ENCODE data around the gene SEC11C.

SEC11C gene

DNA sequence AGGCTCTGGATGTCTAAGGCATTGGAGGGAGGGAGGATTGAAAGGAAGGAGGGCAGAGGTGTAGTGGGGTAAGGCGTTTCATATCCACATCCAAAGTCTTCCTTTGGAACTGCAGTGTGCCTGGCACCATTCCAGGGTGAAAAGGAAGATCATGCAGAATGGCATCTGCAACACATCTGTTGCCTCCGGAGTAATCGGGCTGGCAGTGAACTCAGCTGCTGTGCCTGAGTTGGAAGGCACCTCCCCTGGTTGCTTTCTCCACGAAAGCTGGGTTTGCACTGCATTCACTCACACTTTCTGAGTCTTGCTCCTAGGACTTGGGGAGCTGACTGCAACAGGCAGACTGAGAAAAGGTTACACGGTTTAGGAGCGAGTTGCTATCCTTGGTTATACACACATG lies 30.3 kb upstream of the SEC11C start:
- no peak for TF ChIP-seq CTCF (IDR thresholded peaks at IDR 0.05; ENCODE audit: low read length, missing control alignments)
- DNase-seq (ENCODE audit: low read depth): no peak

GRCh38 chr18:59114160-59114559 lies 25.5 kb upstream of the SEC11C start:
- TF ChIP-seq CTCF (IDR thresholded peaks at IDR 0.05; ENCODE audit: low read length, missing control alignments): no peak
- no peak for DNase-seq (ENCODE audit: low read depth)
- no peak overlapping the region for H3K4me3 ChIP-seq (replicated peaks; ENCODE audit: low read depth, low read length)

More for the DNA sequence above, 30.3 kb upstream of the SEC11C start:
- H3K4me3 ChIP-seq (replicated peaks; ENCODE audit: low read depth, low read length): no peak overlapping the region

DNA sequence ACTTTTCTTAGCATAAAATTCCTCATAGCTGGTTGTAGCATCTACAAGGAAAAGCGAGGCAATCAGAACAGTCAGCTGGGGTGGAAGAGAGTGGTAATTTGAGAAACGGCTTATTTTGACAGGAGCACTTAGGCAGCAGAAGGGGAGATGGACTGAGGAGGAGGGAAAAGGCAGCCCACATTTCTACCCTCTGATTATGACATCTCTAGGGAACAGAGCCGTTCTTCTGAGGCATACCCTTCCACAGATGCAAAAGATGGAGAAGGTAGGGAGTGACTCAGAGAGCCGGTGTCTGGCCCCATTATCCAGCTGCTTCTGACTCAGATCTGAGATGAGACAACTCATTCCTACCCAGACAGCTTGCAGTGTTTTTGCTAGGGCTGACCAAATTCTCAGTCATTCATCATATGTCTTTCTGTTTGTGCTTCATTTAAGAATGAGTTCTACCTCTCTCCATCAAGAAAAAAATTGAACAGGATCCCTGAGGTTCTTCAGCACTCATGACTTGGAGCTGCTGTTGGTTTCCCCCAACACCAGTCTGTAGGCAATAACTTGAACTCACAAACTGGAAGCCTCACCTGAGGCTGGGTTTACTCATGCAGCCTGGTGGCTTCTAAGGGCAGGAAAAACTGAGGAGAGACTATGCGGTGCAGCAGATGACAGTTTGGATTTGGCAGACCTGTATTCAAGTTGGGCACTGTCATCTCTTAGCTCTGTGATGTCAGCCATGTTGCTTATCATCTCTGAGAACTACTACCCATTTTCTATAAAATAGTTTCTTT lies 15.9 kb upstream of the SEC11C start:
- TF ChIP-seq CTCF (IDR thresholded peaks at IDR 0.05; ENCODE audit: low read length, missing control alignments): no peak
- peak; percentile 62 for DNase-seq (ENCODE audit: low read depth)
- H3K4me3 ChIP-seq (replicated peaks; ENCODE audit: low read depth, low read length): no peak overlapping the region

DNA sequence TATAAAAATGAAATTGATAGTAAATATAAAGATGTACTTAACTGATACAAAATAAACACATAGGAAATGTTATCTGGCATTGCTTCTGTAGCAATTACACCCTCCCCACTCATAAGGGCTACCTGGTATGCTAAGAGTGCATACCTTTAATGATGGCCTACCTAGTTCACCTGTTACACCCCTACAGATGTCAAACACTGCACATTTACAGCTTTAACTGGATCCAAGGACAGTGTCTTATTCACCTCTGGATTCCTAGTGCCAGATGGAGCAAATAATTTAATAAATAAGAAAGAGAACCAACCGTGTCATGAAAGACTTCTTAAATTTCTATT lies 15.3 kb upstream of the SEC11C start:
- H3K4me3 ChIP-seq (replicated peaks; ENCODE audit: low read depth, low read length): no peak overlapping the region
- TF ChIP-seq CTCF (IDR thresholded peaks at IDR 0.05; ENCODE audit: low read length, missing control alignments): no peak
- no peak for DNase-seq (ENCODE audit: low read depth)

DNA sequence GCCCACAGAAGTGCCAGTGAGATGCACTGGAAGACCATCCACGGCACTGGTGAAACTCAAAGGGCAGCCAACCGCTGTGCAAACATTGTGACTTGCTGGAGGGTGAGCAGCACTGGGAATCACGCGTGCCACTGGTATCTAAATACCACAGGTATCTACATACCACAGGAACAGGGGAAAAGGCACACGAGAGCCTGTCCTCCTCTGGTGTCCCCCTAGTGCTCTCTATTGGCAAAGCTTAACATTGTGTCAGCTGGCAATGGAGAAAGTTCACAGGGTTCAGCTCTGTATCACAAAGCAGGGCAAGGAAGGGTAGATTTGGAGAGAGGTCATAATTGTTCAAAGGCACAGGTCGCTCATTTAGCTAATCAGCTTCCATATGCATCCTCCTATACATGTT lies 12.6 kb upstream of the SEC11C start:
- no peak for TF ChIP-seq CTCF (IDR thresholded peaks at IDR 0.05; ENCODE audit: low read length, missing control alignments)
- no peak overlapping the region for H3K4me3 ChIP-seq (replicated peaks; ENCODE audit: low read depth, low read length)
- DNase-seq (ENCODE audit: low read depth): no peak

GRCh38 chr18:59129951-59130703 lies 9.6 kb upstream of the SEC11C start:
- TF ChIP-seq CTCF (IDR thresholded peaks at IDR 0.05; ENCODE audit: low read length, missing control alignments): no peak
- no peak for DNase-seq (ENCODE audit: low read depth)
- no peak overlapping the region for H3K4me3 ChIP-seq (replicated peaks; ENCODE audit: low read depth, low read length)

Measured in fibroblast of pulmonary artery (primary cell).